NCI-H345 (cell line): ENCODE data around the gene LRATD1.

Experiments used
- DNase-seq: peaks from one replicate; lab custom pipeline; 2025; lab: John Stamatoyannopoulos, UW

The LRATD1 gene

DNA sequence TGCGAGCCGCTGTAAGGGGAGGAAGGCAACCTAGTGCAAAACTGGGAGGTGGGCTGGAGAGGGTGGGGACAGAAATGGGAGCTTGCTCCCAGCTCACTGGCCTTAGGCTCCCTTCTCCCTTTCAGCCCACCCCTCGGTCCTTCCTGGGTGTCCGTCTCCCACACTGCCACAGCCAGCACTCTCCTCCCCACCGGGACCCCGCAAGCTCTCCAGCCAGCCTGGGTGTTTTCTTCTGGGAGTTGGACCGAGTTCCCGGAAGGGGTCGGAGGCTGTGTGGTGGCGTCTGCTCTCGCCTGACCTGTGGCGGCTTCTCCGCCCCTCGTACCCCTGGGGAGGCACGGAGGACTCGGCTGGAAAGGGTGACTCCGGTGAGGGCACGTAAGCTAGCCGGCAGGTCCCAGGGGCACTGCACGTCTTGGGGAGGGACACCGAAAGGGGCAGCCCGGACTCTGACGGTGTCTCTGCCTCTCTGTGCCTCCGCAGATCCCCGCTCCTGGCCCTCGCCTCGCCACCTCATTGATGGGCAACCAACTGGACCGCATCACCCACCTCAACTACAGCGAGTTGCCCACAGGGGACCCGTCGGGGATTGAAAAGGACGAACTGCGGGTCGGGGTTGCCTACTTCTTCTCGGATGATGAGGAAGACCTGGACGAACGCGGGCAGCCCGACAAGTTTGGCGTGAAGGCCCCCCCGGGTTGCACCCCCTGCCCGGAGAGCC lies 1.1 kb downstream of the LRATD1 start:
- peak; percentile 62 for DNase-seq

GRCh38 chr2:14634182-14634488 lies 1.6 kb downstream of the LRATD1 start:
- DNase-seq = no peak

DNA sequence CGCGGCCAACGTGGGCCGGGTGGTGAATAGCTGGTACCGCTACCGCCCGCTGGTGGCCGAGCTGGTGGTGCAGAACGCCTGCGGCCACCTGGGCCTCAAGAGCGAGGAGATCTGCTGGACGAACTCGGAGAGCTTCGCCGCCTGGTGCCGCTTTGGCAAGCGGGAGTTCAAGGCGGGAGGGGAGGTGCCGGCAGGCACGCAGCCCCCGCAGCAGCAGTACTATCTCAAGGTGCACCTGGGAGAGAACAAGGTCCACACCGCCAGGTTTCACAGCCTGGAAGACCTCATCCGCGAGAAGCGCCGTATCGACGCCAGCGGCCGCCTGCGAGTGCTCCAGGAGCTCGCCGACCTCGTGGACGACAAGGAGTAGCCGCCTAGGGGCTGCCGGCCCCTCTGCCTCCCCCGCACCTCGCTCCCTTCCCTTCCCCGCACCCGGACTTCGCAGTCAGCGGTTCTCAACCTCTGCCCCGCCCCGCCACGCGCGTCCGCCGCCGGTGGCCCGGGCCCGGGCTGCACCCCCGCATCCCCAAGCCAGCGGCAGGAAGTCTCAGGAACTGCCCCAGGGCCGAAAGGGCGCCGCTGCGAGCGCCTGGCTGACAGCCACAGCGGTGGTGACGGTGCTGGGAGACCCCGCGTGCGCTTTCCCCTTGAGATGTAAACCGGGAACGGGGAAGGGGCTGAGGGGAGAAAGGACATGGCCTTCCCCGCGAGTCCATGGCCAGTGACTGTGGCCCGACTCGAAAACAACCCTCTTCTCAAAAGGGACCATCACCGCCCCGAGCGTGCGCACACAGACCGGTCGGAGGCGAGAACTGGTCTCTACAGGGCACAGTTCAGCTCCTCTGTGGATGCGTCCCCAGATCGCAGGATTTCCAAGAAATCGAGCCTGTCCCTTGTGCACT lies 2.2 kb downstream of the LRATD1 start:
- peak; percentile 90 for DNase-seq

DNA sequence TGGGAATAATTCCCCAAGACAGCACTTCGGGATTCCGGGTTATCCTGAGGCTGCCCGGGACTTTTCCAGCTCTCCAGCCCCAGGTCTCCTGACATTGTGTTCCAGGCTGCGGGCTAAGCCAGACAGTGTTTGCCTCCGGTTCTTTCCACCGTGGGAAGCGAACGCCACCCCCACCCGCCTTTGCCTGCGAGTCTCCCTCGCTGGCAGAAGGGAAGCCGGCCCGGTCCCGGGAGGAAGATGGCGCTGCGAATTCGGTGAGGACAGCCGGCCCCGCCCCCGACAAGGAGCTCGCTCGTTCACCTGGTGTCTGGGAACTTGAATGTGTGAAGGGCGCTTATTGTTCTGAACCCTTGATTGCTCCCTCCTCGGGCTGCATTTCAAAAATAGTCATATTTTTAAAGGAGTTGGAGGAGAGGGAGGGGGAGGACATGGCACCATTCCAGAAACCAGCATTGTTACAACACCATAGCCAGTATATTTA lies 2.9 kb downstream of the LRATD1 start:
- peak; percentile 95 for DNase-seq

DNA sequence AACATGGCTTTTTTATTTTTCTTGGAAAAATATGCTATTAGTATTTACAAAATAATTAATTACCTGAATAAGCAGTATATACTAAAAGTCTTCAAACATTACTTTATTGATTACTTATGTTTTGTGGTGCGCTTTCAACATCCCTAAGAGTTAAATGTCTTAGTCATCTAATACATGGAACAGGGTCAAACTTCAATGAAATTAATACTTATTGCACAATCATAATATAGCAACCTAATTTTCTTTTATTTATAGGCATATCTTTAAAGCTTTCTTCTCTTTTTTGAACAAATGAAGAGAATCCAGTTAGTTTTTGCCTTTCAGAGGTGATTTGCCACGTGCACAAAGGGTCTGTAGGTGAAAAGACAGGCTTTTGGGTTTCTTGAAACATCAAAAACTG lies 6.0 kb downstream of the LRATD1 start:
- DNase-seq = no peak

GRCh38 chr2:14641116-14641515 lies 8.6 kb downstream of the LRATD1 start:
- no peak for DNase-seq

DNA sequence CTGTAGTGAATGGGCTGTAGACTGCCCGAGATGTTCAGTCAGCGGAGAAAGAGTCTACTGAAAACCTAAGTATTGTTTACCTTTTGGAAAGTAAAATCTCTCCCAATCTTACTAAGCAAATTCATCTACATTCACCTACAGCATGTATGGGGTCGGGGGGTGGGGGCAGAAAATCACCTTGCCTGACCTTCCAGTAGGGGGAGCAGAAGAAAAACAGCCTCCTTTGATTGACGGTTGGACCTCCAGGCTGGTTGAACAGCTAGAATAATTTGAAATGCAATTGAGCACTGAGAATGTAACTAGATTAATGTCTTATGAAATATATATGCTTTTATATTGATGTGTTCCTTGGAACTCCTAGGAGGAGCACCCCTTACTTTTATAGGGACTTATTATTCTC lies 10.0 kb downstream of the LRATD1 start:
- no peak for DNase-seq

DNA sequence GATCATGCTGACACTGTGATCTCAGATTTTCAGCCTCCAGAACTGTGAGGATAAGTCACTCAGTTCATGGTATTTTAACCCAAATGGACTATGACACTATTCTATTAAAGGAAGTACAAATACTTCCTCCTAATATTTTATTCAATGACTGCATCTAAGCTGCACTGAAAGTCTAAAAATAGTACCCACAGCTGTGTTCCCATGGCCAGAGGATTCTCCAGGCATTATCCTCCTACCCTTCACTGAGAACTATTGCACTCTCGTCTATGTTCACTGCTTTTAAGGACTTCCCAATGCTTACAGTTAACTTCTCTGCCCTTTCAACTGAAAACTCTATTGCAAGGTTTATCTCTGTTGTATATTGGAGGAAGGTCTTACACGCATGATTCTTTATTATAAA lies 15.2 kb downstream of the LRATD1 start:
- no peak for DNase-seq

DNA sequence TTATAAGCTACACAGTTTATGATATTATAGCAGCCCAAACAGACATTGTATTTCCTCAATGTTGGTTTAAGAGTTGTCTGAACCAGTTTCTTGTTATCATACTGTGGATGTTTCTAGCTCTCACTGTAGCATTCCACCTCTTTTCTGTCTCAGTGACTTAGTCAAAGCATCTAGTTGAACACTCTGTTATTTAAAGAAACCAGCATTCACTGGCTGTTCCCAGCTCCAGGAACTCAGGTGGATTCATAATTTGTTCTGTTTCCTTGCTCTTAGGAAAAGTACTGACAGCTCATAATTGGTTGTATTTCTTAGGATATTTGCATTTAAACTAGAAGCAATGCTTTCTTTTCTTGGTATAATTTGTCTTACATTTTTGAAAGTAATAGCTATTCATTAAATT lies 17.5 kb downstream of the LRATD1 start:
- DNase-seq = no peak

DNA sequence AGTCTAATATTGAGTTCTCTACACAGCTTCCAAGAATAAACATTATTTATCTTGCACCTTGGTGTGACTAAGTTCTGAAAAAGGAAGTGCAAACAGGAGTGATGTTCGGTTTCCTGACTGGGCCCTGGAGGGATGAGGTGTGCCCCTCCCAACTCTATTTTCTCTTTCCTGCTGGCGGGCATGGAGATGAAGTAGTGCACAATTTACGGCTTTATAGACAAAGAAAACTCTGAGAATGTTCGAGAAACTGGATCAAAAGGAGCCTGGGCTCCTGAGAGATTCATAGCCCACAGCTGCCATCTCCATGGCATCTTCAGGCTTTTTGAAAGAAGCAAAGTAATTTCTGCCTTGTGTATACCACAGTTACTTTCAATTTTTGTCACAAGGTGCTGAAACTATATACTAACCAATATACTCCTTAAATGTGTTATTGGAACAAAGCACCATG lies 22.3 kb downstream of the LRATD1 start:
- no peak for DNase-seq

DNA sequence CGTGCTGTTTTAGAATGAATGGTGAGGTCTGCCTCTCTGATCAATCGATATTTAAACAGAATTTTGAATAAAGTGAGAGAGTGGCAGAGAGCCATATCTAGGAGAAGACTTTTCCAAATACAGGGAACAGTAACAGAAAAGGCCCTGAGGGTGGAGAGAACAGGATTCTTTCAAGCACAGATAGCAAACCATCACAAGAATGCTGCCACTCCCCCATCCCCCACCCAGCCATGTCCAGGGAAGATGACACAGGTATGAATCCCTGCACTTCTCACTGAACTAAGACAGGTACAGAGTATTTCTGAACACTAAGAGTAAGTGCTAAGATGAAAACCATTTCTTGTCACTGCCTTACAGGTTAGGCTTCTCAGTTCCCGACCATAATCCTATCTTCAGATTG lies 23.6 kb downstream of the LRATD1 start:
- no peak for DNase-seq

GRCh38 chr2:14661163-14661562 lies 28.6 kb downstream of the LRATD1 start:
- DNase-seq = no peak

DNA sequence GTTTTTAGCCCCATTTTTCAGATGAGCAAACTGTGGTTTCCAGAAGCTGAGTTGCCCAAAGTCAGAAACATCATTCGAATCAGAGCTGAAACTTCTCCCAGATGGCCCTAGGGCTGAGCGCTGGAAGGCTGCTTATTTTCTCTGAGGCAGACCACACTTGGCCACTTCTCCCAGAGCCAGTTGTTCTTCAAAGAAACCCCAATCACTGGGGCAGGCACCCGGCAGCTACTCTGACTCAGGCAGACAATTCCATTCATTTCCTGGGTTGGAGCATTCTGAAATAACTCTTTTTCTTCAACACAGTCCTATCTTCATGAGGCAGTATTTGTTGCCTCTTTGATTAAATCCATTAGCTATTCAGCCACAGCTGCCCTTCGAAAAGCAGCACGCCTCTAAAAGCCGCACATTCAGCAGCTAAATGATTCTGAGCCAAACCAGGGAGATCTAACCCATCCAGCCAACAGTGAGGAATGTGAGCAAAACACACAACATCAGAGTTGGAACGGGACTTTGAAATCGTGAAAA lies 40.9 kb downstream of the LRATD1 start:
- no peak for DNase-seq

GRCh38 chr2:14675489-14675888 lies 43.0 kb downstream of the LRATD1 start:
- DNase-seq = no peak

- no peak for DNase-seq
Measured at GRCh38 chr2:14676371-14676770, 43.9 kb downstream of the LRATD1 start.

- no peak for DNase-seq
Measured at GRCh38 chr2:14677039-14677438, 44.5 kb downstream of the LRATD1 start.

GRCh38 chr2:14678761-14679160 lies 46.2 kb downstream of the LRATD1 start:
- DNase-seq = no peak

DNA sequence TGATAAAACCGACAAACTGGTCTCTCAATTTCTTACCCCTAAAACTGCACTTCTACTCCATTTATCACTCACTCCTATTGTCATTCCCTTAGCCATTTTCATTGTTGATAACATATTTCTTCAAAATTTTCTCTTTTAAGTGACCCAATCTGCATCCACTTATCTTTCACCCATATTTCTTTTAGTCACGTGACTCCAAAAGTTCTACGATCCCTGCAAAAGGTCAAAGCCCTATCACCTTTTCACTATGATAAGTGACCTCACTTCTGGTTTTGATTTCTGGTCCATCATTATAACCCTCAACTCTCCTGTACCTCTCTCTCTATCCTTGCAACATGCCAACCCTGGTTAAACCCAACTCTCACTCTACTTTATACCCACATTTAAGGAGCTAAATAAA lies 49.1 kb downstream of the LRATD1 start:
- no peak for DNase-seq
